SK-N-MC (cell line): ENCODE measurements around the gene MAPK8.
"Not testable (repeated sequence)": the region's sequence is repeated elsewhere in the genome, so short reads cannot be mapped to it uniquely, and the experiment has no call there.

Experiments
- EZH2 ChIP-seq: fragments of 200-600 bp; sonication (generic); IDR thresholded peaks from one replicate; pipeline ENCODE4 v1.6.1; 2017; ENCODE audit warnings: antibody characterized with exemption
- FOXP2 ChIP-seq: optimal IDR thresholded peaks from 2 replicates; pipeline ENCODE3; 2011; ENCODE audit warnings: mild to moderate bottlenecking, moderate library complexity; ENCODE audit not compliant: insufficient read depth; ENCODE audit errors: extremely low read length, control extremely low read depth
- POLR2AphosphoS5 ChIP-seq: IDR thresholded peaks from 2 replicates; pipeline ENCODE4 v1.6.1; 2012; ENCODE audit warnings: mild to moderate bottlenecking, low read depth, low read length, borderline replicate concordance

DNA sequence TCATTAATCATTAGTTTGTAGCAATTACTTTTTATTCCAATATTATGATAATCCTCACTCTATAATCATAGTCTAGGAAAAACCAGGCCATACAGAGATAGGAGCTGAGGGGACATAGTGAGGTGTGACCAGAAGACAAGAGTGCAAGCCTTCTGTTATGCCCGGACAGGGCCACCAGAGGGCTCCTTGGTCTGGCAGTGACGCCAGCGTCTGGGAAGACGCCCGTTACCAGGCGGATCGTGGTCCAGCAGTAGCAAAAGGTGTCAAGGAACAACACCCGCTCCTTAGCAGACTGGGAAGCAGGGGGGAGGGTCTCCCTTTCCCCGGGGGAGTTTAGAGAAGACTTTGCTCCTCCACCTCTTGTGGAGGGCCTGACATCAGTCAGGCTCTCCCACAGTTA lies 39.8 kb downstream of the MAPK8 start:
- TF ChIP-seq EZH2, POLR2AphosphoS5, FOXP2: not testable (repeated sequence)
